H1 (cell line): ENCODE data around the gene LEMD1. TPM values are rescaled to one million over a fixed set of nuclear protein-coding genes. Genes with fewer than 3 reads are reported as not detected.

Source experiments
- BRCA1 ChIP-seq: IDR thresholded peaks from 2 replicates; pipeline ENCODE4 v1.6.1; 2012; ENCODE audit warnings: low read depth, low read length, improper control_type of control experiment
- CHD2 ChIP-seq: IDR thresholded peaks from 2 replicates; pipeline ENCODE4 v1.6.1; 2012; ENCODE audit warnings: low read length, improper control_type of control experiment
- NANOG ChIP-seq: IDR thresholded peaks from 2 replicates; pipeline ENCODE4 v1.6.1; 2011; ENCODE audit warnings: low read length, low read depth, mild to moderate bottlenecking, inconsistent platforms; ENCODE audit not compliant: insufficient read depth, poor library complexity, severe bottlenecking
- RNF2 ChIP-seq: fragments of 200-900, 300-1000 bp; sonication (generic); IDR thresholded peaks from 2 replicates; pipeline ENCODE4 v1.7.1; 2016; ENCODE audit warnings: borderline replicate concordance, low read depth, mild to moderate bottlenecking, antibody characterized with exemption, low read length; ENCODE audit not compliant: poor library complexity, severe bottlenecking; ENCODE audit errors: missing control alignments
- YY1 ChIP-seq: IDR thresholded peaks from 2 replicates; pipeline ENCODE4 v1.6.1; 2011; ENCODE audit warnings: low read depth, mild to moderate bottlenecking, low read length
- polyA plus RNA-seq, 7 experiments: library from polyadenylated mRNA; depleted of rRNA in 3 of 7; stranded (reverse) in 5 of 7; unstranded in 2 of 7; fragments of >200 nt in 5 of 7; fragments of 200-250 nt in 2 of 7; gene quantifications; 1 replicate in 5 of 7; 2 replicates in 1 of 7; 4 replicates in 1 of 7; pipeline versions ENCODE4 v1.2.1 to v1.2.3, GENCODE V29; 2011 to 2013; ENCODE audit warnings: missing spikeins in 2 of 7, mixed read lengths in 2 of 7
- total RNA-seq: library from RNA; stranded (reverse); fragmentation: NEBNext Ultra II Directional; extraction: Animal tissue kit (Norgen Biotek cat#: 25700); gene quantifications from 2 replicates; pipeline ENCODE4 v1.2.1, GENCODE V29; 2021
- TF ChIP-seq, protein P1 (sequence below): IDR thresholded peaks from 2 replicates; pipeline ENCODE4 v1.6.1; 2012; ENCODE audit warnings: inconsistent platforms
- TF ChIP-seq, protein P2 (sequence below): IDR thresholded peaks from 2 replicates; pipeline ENCODE4 v1.6.1; 2011; ENCODE audit warnings: low read depth, mild to moderate bottlenecking, low read length; ENCODE audit not compliant: insufficient read depth
- TF ChIP-seq, protein P3 (sequence below): fragments of 300-600 bp; sonication (generic); IDR thresholded peaks from 2 replicates; pipeline ENCODE4 v1.7.1; 2012; ENCODE audit warnings: low read length, moderate library complexity, mild to moderate bottlenecking, inconsistent platforms; ENCODE audit not compliant: insufficient replicate concordance

LEMD1 gene
- total and polyA plus RNA-seq, 2 of the 8 experiments (the other 6 are each of a cell fraction or from before 2014, with no cell fraction given) = 10.0 to 10.5 TPM

DNA sequence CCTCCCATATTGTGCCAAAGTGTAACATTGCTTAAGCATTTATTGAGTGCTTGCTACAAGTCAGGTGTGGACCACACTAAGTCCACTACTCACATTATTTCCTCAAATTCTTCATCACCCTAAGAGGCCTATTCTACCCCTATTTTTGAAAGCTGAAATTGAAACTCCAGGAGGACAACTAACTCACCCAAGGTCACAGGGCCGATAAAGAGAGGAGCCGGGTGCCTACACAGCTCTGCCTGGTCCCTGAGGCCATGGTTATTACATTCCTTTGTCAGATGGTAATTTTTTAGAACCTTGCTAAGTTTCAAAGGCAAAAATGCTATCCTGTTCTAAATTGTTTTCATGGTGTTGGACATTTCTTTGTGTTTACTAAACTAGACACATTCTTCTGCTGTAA lies 41.0 kb downstream of the LEMD1 start (continued):
- TF ChIP-seq, protein P1, sequence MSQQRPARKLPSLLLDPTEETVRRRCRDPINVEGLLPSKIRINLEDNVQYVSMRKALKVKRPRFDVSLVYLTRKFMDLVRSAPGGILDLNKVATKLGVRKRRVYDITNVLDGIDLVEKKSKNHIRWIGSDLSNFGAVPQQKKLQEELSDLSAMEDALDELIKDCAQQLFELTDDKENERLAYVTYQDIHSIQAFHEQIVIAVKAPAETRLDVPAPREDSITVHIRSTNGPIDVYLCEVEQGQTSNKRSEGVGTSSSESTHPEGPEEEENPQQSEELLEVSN = no peak
- TF ChIP-seq YY1 (no peak), CHD2 (no peak), RNF2 (no peak), BRCA1 (no peak), NANOG (no peak)
- TF ChIP-seq, protein P2, sequence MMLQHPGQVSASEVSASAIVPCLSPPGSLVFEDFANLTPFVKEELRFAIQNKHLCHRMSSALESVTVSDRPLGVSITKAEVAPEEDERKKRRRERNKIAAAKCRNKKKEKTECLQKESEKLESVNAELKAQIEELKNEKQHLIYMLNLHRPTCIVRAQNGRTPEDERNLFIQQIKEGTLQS = no peak
- TF ChIP-seq, protein P3, sequence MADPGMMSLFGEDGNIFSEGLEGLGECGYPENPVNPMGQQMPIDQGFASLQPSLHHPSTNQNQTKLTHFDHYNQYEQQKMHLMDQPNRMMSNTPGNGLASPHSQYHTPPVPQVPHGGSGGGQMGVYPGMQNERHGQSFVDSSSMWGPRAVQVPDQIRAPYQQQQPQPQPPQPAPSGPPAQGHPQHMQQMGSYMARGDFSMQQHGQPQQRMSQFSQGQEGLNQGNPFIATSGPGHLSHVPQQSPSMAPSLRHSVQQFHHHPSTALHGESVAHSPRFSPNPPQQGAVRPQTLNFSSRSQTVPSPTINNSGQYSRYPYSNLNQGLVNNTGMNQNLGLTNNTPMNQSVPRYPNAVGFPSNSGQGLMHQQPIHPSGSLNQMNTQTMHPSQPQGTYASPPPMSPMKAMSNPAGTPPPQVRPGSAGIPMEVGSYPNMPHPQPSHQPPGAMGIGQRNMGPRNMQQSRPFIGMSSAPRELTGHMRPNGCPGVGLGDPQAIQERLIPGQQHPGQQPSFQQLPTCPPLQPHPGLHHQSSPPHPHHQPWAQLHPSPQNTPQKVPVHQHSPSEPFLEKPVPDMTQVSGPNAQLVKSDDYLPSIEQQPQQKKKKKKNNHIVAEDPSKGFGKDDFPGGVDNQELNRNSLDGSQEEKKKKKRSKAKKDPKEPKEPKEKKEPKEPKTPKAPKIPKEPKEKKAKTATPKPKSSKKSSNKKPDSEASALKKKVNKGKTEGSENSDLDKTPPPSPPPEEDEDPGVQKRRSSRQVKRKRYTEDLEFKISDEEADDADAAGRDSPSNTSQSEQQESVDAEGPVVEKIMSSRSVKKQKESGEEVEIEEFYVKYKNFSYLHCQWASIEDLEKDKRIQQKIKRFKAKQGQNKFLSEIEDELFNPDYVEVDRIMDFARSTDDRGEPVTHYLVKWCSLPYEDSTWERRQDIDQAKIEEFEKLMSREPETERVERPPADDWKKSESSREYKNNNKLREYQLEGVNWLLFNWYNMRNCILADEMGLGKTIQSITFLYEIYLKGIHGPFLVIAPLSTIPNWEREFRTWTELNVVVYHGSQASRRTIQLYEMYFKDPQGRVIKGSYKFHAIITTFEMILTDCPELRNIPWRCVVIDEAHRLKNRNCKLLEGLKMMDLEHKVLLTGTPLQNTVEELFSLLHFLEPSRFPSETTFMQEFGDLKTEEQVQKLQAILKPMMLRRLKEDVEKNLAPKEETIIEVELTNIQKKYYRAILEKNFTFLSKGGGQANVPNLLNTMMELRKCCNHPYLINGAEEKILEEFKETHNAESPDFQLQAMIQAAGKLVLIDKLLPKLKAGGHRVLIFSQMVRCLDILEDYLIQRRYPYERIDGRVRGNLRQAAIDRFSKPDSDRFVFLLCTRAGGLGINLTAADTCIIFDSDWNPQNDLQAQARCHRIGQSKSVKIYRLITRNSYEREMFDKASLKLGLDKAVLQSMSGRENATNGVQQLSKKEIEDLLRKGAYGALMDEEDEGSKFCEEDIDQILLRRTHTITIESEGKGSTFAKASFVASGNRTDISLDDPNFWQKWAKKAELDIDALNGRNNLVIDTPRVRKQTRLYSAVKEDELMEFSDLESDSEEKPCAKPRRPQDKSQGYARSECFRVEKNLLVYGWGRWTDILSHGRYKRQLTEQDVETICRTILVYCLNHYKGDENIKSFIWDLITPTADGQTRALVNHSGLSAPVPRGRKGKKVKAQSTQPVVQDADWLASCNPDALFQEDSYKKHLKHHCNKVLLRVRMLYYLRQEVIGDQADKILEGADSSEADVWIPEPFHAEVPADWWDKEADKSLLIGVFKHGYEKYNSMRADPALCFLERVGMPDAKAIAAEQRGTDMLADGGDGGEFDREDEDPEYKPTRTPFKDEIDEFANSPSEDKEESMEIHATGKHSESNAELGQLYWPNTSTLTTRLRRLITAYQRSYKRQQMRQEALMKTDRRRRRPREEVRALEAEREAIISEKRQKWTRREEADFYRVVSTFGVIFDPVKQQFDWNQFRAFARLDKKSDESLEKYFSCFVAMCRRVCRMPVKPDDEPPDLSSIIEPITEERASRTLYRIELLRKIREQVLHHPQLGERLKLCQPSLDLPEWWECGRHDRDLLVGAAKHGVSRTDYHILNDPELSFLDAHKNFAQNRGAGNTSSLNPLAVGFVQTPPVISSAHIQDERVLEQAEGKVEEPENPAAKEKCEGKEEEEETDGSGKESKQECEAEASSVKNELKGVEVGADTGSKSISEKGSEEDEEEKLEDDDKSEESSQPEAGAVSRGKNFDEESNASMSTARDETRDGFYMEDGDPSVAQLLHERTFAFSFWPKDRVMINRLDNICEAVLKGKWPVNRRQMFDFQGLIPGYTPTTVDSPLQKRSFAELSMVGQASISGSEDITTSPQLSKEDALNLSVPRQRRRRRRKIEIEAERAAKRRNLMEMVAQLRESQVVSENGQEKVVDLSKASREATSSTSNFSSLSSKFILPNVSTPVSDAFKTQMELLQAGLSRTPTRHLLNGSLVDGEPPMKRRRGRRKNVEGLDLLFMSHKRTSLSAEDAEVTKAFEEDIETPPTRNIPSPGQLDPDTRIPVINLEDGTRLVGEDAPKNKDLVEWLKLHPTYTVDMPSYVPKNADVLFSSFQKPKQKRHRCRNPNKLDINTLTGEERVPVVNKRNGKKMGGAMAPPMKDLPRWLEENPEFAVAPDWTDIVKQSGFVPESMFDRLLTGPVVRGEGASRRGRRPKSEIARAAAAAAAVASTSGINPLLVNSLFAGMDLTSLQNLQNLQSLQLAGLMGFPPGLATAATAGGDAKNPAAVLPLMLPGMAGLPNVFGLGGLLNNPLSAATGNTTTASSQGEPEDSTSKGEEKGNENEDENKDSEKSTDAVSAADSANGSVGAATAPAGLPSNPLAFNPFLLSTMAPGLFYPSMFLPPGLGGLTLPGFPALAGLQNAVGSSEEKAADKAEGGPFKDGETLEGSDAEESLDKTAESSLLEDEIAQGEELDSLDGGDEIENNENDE = no peak
- TF ChIP-seq, all 59 proteins: peak for 0
